H9 (cell line): Measurements from ENCODE around the gene MED27. TPM values are rescaled to one million over a fixed set of nuclear protein-coding genes. Genes with fewer than 3 reads are reported as not detected.

Experiments
- DNase-seq: peaks from one replicate; pipeline ENCODE4 v3.0.0-alpha.2; 2017
- H2AFZ ChIP-seq: one replicate; pipeline ENCODE4 v1.6.1; 2013; ENCODE audit warnings: mild to moderate bottlenecking, low read length, control low read depth, moderate library complexity
- H2AK5ac ChIP-seq: 2 replicates; pipeline ENCODE4 v1.6.1; 2013; ENCODE audit warnings: low read length, control low read depth, mixed read lengths; ENCODE audit not compliant: insufficient read length
- H2BK120ac ChIP-seq: one replicate; pipeline ENCODE4 v1.6.1; 2013; ENCODE audit warnings: low read depth, mild to moderate bottlenecking, low read length, control low read depth, inconsistent platforms; ENCODE audit not compliant: poor library complexity, severe bottlenecking
- H2BK12ac ChIP-seq: 2 replicates; pipeline ENCODE4 v1.6.1; 2013; ENCODE audit warnings: low read length, control low read depth, mixed read lengths, low read depth; ENCODE audit not compliant: insufficient read length
- H2BK15ac ChIP-seq: 2 replicates; pipeline ENCODE4 v1.6.1; 2013; ENCODE audit warnings: low read depth, low read length, control low read depth
- H2BK20ac ChIP-seq: one replicate; pipeline ENCODE4 v1.6.1; 2013; ENCODE audit warnings: low read depth, mild to moderate bottlenecking, low read length, control low read depth, inconsistent platforms; ENCODE audit not compliant: poor library complexity, severe bottlenecking
- H2BK5ac ChIP-seq: 2 replicates; pipeline ENCODE4 v1.6.1; 2013; ENCODE audit warnings: low read length, control low read depth, mixed read lengths; ENCODE audit not compliant: insufficient read length
- H3K14ac ChIP-seq: 2 replicates; pipeline ENCODE4 v1.6.1; 2013; ENCODE audit warnings: low read length, control low read depth; ENCODE audit not compliant: insufficient read depth
- H3K18ac ChIP-seq: 2 replicates; pipeline ENCODE4 v1.6.1; 2013; ENCODE audit warnings: low read depth, mild to moderate bottlenecking, mixed read lengths, low read length, control low read depth; ENCODE audit not compliant: insufficient read length
- H3K23ac ChIP-seq: 2 replicates; pipeline ENCODE4 v1.6.1; 2013; ENCODE audit warnings: low read length, control low read depth, mixed read lengths, low read depth; ENCODE audit not compliant: insufficient read length
- H3K23me2 ChIP-seq: 2 replicates; pipeline ENCODE4 v1.6.1; 2013; ENCODE audit warnings: low read depth, mild to moderate bottlenecking, mixed read lengths, low read length, control low read depth; ENCODE audit not compliant: insufficient read length, poor library complexity, severe bottlenecking
- H3K27ac ChIP-seq: 2 replicates; pipeline ENCODE4 v1.5.1; 2013; ENCODE audit warnings: low read length, control low read depth, mixed read lengths, low read depth; ENCODE audit not compliant: insufficient read length
- H3K27me3 ChIP-seq: 2 replicates; pipeline ENCODE4 v1.6.1; 2013; ENCODE audit warnings: low read length, control low read depth, inconsistent platforms; ENCODE audit not compliant: insufficient read depth
- H3K4ac ChIP-seq: 2 replicates; pipeline ENCODE4 v1.6.1; 2013; ENCODE audit warnings: low read depth, mild to moderate bottlenecking, control low read depth, inconsistent platforms, low read length, moderate library complexity
- H3K4me1 ChIP-seq: 2 replicates; pipeline ENCODE4 v1.6.1; 2013; ENCODE audit warnings: low read length, control low read depth, inconsistent platforms; ENCODE audit not compliant: insufficient read depth
- H3K4me2 ChIP-seq: 2 replicates; pipeline ENCODE4 v1.6.1; 2013; ENCODE audit warnings: low read length, control low read depth, mixed read lengths; ENCODE audit not compliant: insufficient read length, insufficient read depth
- H3K56ac ChIP-seq: 2 replicates; pipeline ENCODE4 v1.6.1; 2013; ENCODE audit warnings: low read depth, mild to moderate bottlenecking, mixed read lengths, low read length, control low read depth; ENCODE audit not compliant: insufficient read length
- H3K79me1 ChIP-seq: 2 replicates; pipeline ENCODE4 v1.6.1; 2013; ENCODE audit warnings: low read depth, mild to moderate bottlenecking, moderate library complexity, low read length, control low read depth, inconsistent platforms; ENCODE audit not compliant: insufficient read depth, poor library complexity, severe bottlenecking
- H3K79me2 ChIP-seq: 2 replicates; pipeline ENCODE4 v1.6.1; 2013; ENCODE audit warnings: low read length, control low read depth, inconsistent platforms; ENCODE audit not compliant: insufficient read depth
- H3K9ac ChIP-seq: 2 replicates; pipeline ENCODE4 v1.6.1; 2013; ENCODE audit warnings: low read length, control low read depth, mixed read lengths; ENCODE audit not compliant: insufficient read length; ENCODE audit errors: extremely low read depth
- H3K9me3 ChIP-seq: one replicate; pipeline ENCODE4 v1.6.1; 2013; ENCODE audit warnings: low read depth, low read length, inconsistent platforms; ENCODE audit not compliant: control insufficient read depth
- H3T11ph ChIP-seq: one replicate; pipeline ENCODE4 v1.6.1; 2013; ENCODE audit warnings: mild to moderate bottlenecking, low read length, control low read depth, inconsistent platforms
- H4K20me1 ChIP-seq: one replicate; pipeline ENCODE4 v1.6.1; 2013; ENCODE audit not compliant: control insufficient read depth, insufficient read length, insufficient read depth
- H4K5ac ChIP-seq: 2 replicates; pipeline ENCODE4 v1.6.1; 2013; ENCODE audit warnings: low read depth, mild to moderate bottlenecking, mixed read lengths, low read length, control low read depth; ENCODE audit not compliant: insufficient read length
- H4K8ac ChIP-seq: replicated peaks from 2 replicates; pipeline ENCODE4 v1.6.1; 2013; ENCODE audit warnings: low read length, control low read depth, mixed read lengths, low read depth; ENCODE audit not compliant: insufficient read length
- H4K91ac ChIP-seq: 2 replicates; pipeline ENCODE4 v1.6.1; 2013; ENCODE audit warnings: low read depth, mild to moderate bottlenecking, moderate library complexity, mixed read lengths, low read length, control low read depth; ENCODE audit not compliant: insufficient read length
- H3K27ac Mint-ChIP-seq, 3 experiments: 2 replicates in 2 of 3; 3 replicates in 1 of 3; pipeline ENCODE4 v1.8.0; 2020 to 2021; ENCODE audit warnings: mixed read lengths in 3 of 3, mild to moderate bottlenecking in 1 of 3, moderate library complexity in 1 of 3
- H3K27me3 Mint-ChIP-seq: 2 replicates; pipeline ENCODE4 v1.8.0; 2021; ENCODE audit warnings: low read depth, mild to moderate bottlenecking, moderate library complexity, mixed read lengths
- H3K36me3 Mint-ChIP-seq, 3 experiments: 2 replicates in 2 of 3; 3 replicates in 1 of 3; pipeline ENCODE4 v1.8.0; 2020 to 2021; ENCODE audit warnings: low read depth in 3 of 3, mixed read lengths in 3 of 3; ENCODE audit not compliant: insufficient read depth in 1 of 3
- H3K4me1 Mint-ChIP-seq, 2 experiments: 2 replicates each; pipeline ENCODE4 v1.8.0; 2020; ENCODE audit warnings: mixed read lengths in 2 of 2
- H3K4me3 Mint-ChIP-seq, 2 experiments: 2 replicates in 1 of 2; 3 replicates in 1 of 2; pipeline ENCODE4 v1.8.0; 2020 to 2021; ENCODE audit warnings: mild to moderate bottlenecking in 2 of 2, mixed read lengths in 2 of 2, moderate library complexity in 1 of 2
- H3K9me3 Mint-ChIP-seq, 2 experiments: 2 replicates in 1 of 2; 3 replicates in 1 of 2; pipeline ENCODE4 v1.8.0; 2020; ENCODE audit warnings: mild to moderate bottlenecking in 2 of 2, mixed read lengths in 2 of 2, moderate library complexity in 1 of 2
- WGBS: extraction: QIAGEN DNeasy Blood & Tissue Kit; methylation state at CpG from one replicate; pipeline ENCODE4 v1.1.7; 2013; ENCODE audit warnings: missing lambda C conversion rate, low lambda C conversion rate, mixed read lengths; ENCODE audit not compliant: insufficient read length; ENCODE audit errors: extremely low coverage; 5-methylcytosine and 5-hydroxymethylcytosine counted together
- total RNA-seq: library from RNA; stranded (reverse); gene quantifications from 2 replicates; pipeline ENCODE4 v1.2.1, GENCODE V29; 2021
- TF ChIP-seq, protein P1 (sequence below): fragments of 200-600 bp; sonication (generic); conservative IDR thresholded peaks from 3 replicates; pipeline ENCODE4 v1.8.0; 2021; ENCODE audit warnings: antibody characterized with exemption, mild to moderate bottlenecking

Gene MED27
- total RNA-seq, 1 experiment from 2014 or later, result 33.5 TPM

DNA sequence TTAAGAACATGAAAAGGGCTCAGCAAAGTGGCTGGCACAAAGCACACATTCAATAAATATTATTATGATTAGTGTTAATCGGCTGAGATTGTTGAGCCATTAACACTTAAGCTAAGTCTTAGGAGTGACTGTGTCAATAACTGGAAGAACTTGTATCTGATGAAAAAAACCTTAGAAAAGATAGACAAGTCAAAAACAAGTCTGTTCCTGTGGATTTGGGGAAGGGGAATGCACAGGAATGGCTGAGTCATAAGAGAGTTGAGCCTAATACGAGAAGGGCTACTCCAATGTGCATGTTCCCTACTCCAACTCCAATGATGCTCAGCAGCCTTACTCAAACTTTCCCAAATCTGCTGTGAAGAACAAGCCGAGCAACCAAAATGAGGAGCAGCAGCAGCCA lies 53.9 kb downstream of the MED27 start:
- TF ChIP-seq, protein P1, sequence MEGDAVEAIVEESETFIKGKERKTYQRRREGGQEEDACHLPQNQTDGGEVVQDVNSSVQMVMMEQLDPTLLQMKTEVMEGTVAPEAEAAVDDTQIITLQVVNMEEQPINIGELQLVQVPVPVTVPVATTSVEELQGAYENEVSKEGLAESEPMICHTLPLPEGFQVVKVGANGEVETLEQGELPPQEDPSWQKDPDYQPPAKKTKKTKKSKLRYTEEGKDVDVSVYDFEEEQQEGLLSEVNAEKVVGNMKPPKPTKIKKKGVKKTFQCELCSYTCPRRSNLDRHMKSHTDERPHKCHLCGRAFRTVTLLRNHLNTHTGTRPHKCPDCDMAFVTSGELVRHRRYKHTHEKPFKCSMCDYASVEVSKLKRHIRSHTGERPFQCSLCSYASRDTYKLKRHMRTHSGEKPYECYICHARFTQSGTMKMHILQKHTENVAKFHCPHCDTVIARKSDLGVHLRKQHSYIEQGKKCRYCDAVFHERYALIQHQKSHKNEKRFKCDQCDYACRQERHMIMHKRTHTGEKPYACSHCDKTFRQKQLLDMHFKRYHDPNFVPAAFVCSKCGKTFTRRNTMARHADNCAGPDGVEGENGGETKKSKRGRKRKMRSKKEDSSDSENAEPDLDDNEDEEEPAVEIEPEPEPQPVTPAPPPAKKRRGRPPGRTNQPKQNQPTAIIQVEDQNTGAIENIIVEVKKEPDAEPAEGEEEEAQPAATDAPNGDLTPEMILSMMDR, result no peak
- Histone ChIP-seq H2BK12ac (no peak overlapping the region), H3K23me2 (no peaks in the 10 kb centered on the region), H2BK15ac (no peak overlapping the region), H3K79me1 (no peaks in the 10 kb centered on the region), H3K14ac (no peak overlapping the region), H3K27me3 (no peaks in the 10 kb centered on the region), H4K20me1 (no peaks in the 10 kb centered on the region), H3K4me1 (peaks cover 11% of the 10 kb centered on the region; the same call in 1 of the 2 replicates), H2AK5ac (no peak overlapping the region), H2BK5ac (no peak overlapping the region), H2BK120ac (no peak overlapping the region), H4K5ac (no peak overlapping the region), H3K23ac (no peak overlapping the region), H2AFZ (no peak overlapping the region), H3T11ph (no peak overlapping the region), H3K4ac (no peak overlapping the region), H3K9me3 (no peaks in the 10 kb centered on the region), H3K4me2 (no peak overlapping the region), H3K9ac (no peak overlapping the region), H3K18ac (no peak overlapping the region), H4K91ac (no peak overlapping the region), H4K8ac (no peak overlapping the region), H2BK20ac (no peak overlapping the region), H3K56ac (no peak overlapping the region), H3K27ac (no peak overlapping the region), H3K79me2 (0 out of 2 replicates have a peak, but pooled peaks cover 1% of the 10 kb centered on the region)
- H3K4me3 Mint-ChIP-seq, result no peak overlapping the region
- no CpG with 5 or more reads among the region's 3 CpGs for WGBS
- H3K36me3 Mint-ChIP-seq, result no peaks in the 10 kb centered on the region; a peak in 1 of 7 replicates
- no peak for DNase-seq
- H3K27me3 Mint-ChIP-seq, result no peaks in the 10 kb centered on the region
- H3K27ac Mint-ChIP-seq, result no peak overlapping the region; a peak in 1 of 7 replicates
- H3K4me1 Mint-ChIP-seq, result peaks cover 41 to 57% of the 10 kb centered on the region in 2 experiments
- H3K9me3 Mint-ChIP-seq, result no peaks in the 10 kb centered on the region
